BLaER1 treated with 17β-estradiol and CSF1 and Interleukin-3, amounts not matched to agents 10 nM and 100 nM (cell line): Measurements from ENCODE around the gene ATAD3C.
"Not testable (repeated sequence)": the region's sequence is repeated elsewhere in the genome, so short reads cannot be mapped to it uniquely, and the experiment has no call there.

Experiments used
- H3K27ac ChIP-seq, 11 experiments: shearing (Covaris generic); formaldehyde crosslinking; 2 replicates each; pipeline ENCODE4 v1.8.1; 2022
- H3K27me3 ChIP-seq, 11 experiments: shearing (Covaris generic); formaldehyde crosslinking; 2 replicates each; pipeline ENCODE4 v1.8.1; 2022
- H3K36me3 ChIP-seq, 11 experiments: shearing (Covaris generic); formaldehyde crosslinking; 2 replicates each; pipeline ENCODE4 v1.8.1; 2022
- H3K4me1 ChIP-seq, 10 experiments: shearing (Covaris generic); formaldehyde crosslinking; 2 replicates each; pipeline ENCODE4 v1.8.1; 2022
- H3K4me2 ChIP-seq, 11 experiments: shearing (Covaris generic); formaldehyde crosslinking; 2 replicates each; pipeline ENCODE4 v1.8.1; 2022
- H3K4me3 ChIP-seq, 10 experiments: shearing (Covaris generic); formaldehyde crosslinking; 2 replicates each; pipeline ENCODE4 v1.8.1; 2022
- H3K9ac ChIP-seq, 11 experiments: shearing (Covaris generic); formaldehyde crosslinking; 2 replicates each; pipeline ENCODE4 v1.8.1; 2022
- H3K9me3 ChIP-seq, 11 experiments: shearing (Covaris generic); formaldehyde crosslinking; replicated peaks in 1 of 11; 2 replicates each; pipeline ENCODE4 v1.8.1; 2022
- H4K20me1 ChIP-seq, 11 experiments: shearing (Covaris generic); formaldehyde crosslinking; 2 replicates each; pipeline ENCODE4 v1.8.1; 2022
- Cebpa-rat ChIP-seq, 11 experiments: shearing (Covaris generic); IDR thresholded peaks; 2 replicates each; pipeline ENCODE4 v1.8.1; 2022

Gene ATAD3C

DNA sequence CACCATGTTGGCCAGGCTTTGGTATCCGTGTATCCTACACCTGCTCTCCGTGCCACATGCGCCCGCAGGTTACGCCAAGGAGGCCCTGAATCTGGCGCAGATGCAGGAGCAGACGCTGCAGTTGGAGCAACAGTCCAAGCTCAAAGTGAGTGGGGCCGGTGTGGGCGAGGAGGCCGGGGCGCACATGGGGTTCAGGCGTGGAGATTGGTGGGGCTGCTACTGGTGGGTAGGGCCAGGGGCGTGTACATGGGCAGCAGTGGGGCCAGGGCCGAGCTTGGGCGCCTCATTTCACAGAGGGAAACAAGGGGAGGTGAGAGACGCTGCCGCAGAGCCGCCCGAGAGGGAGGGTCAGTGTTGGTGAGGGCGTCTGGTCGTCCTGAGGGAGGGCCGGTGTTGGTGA lies 27.7 kb downstream of the ATAD3C start:
- no peak overlapping the region for H3K27ac ChIP-seq
- peak overlapping the region in 6 of 11 experiments; percentile 68 to 83 (median 74); a peak in 10 of 22 replicates for H3K4me2 ChIP-seq
- TF ChIP-seq Cebpa-rat (IDR thresholded peaks at IDR 0.05) = no peak
- peaks cover 36 to 48% (median 46%) of the 10 kb centered on the region in 10 experiments for H3K4me1 ChIP-seq
- no peaks in the 10 kb centered on the region for H3K27me3 ChIP-seq
- H3K36me3 ChIP-seq = peaks cover 36 to 63% (median 52%) of the 10 kb centered on the region in 11 experiments
- peaks cover 0 to 88% (median 73%) of the 10 kb centered on the region in 11 experiments; a peak in 20 of 22 replicates for H4K20me1 ChIP-seq
- no peaks in the 10 kb centered on the region for H3K9me3 ChIP-seq
- H3K9ac ChIP-seq = peak overlapping the region in 2 of 11 experiments; percentile 46 to 65; a peak in 3 of 22 replicates
- H3K4me3 ChIP-seq = no peak overlapping the region

DNA sequence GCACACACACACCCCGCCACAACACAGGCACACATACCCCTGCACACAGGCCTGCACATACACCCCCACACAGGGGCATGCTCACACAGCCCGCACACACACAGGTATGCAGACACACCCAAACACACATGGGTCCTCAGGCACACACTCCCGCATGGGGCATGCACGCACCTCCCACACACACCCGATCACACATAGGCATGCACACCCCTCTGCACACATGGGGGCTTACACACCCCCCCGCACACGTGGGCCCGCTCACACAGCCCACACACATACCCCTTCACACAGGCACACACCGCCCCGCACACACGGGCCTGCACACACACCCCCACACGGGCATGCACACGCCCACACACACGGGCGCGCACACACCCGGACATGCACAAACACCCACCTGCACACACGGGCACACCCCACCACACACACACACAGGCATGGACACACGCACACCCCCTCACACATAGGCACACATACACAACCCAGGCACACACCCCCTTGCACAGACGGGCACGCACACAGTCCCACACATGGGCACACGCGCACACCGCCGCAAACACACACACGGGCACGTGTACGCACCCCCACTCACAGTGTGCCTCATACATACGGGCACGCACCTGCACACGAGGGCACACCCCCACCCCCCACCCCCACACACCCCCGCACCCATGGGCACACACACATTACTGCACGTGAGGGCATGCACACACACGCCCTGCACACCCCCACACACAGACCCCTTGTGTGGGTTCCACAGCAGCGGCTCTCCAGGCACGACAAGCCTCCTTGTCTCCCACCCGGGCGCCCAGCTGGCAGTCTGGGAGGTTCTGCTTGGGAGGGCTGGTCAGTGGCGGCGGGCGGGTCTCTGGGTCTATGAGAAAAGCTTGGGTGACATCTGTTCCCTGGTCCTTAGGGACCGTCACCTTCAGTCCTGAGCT lies 30.3 kb downstream of the ATAD3C start:
- H4K20me1 ChIP-seq = peaks cover 0 to 88% (median 65%) of the 10 kb centered on the region in 11 experiments; a peak in 18 of 22 replicates
- no peak for TF ChIP-seq Cebpa-rat (IDR thresholded peaks at IDR 0.05)

DNA sequence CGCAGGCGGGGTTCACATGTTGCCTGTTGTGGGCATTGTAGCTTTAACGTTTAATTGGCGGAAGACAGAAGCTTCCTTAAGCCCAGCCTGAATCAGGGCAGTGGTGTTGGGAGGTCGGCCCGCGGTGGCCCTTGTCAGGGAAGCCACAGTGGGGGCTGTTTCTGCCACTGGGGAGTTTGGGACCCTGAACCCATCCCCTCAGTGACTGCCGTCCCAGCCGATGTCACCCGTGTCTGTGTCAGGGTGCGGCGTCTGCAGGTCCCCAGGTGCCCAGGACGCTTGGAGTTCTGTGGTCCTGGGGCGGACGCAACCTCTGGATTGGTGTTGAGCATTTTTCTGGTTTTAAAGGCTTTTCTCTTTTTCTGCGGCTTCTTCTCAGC lies 31.0 kb downstream of the ATAD3C start:
- H3K27me3 ChIP-seq, H3K27ac ChIP-seq, H3K4me3 ChIP-seq, H3K4me2 ChIP-seq, H3K9ac ChIP-seq, H3K9me3 ChIP-seq: not testable (repeated sequence)
- peaks cover 55 to 81% (median 70%) of the 10 kb centered on the region in 11 experiments for H3K36me3 ChIP-seq
- peaks cover 0 to 88% (median 62%) of the 10 kb centered on the region in 11 experiments; a peak in 18 of 22 replicates for H4K20me1 ChIP-seq
- peaks cover 10 to 37% (median 23%) of the 10 kb centered on the region in 10 experiments for H3K4me1 ChIP-seq

More for the DNA sequence above, 30.3 kb downstream of the ATAD3C start:
- Histone ChIP-seq H3K9me3 (no peaks in the 10 kb centered on the region), H3K4me1 (peaks cover 14 to 37% (median 29%) of the 10 kb centered on the region in 10 experiments), H3K4me2 (no peak overlapping the region), H3K9ac (no peak overlapping the region), H3K4me3 (no peak overlapping the region), H3K36me3 (peaks cover 55 to 74% (median 66%) of the 10 kb centered on the region in 11 experiments), H3K27me3 (no peaks in the 10 kb centered on the region), H3K27ac (no peak overlapping the region)

DNA sequence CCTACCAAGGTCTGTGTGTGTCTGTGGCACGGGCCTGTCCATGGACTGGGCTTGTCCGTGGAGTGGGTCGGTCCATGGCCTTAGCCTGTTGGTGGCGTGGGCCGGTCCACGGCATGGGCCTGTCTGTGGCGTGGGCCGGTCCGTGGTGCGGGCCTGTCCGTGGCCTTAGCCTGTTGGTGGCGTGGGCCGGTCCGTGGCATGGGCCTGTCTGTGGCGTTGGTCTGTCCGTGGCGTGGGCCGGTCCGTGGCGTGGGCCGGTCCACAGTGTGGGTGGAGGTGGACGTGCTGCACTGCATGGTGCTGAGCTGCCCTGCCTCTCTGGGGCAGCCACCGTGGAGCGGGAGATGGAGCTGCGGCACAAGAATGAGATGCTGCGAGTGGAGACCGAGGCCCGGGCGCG lies 32.3 kb downstream of the ATAD3C start:
- H3K36me3 ChIP-seq = peaks cover 63 to 88% (median 76%) of the 10 kb centered on the region in 11 experiments
- not testable (repeated sequence) for H3K9ac ChIP-seq

DNA sequence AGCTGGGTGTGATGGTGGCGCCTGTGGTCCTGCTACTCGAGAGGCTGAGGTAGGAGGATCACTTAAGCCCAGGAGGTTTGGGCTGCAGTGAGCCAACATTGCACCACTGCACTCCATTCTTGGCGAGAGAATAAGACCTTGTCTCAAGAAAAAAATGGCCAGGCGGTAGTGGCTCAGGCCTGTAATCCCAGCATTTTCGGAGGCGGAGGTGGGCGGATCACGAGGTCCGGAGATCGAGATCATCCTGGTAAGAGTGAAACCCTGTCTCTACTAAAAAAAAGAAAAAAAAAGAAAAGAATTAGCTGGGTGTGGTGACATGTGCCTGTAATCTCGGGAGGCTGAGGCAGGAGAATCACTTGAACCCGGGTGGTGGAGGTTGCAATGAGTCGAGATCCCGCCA lies 33.4 kb downstream of the ATAD3C start:
- H3K27me3 ChIP-seq = no peaks in the 10 kb centered on the region
- peaks cover 0 to 81% (median 54%) of the 10 kb centered on the region in 11 experiments; a peak in 17 of 22 replicates for H4K20me1 ChIP-seq
- no peak overlapping the region for H3K4me3 ChIP-seq
- H3K4me1 ChIP-seq = peaks cover 0 to 21% (median 5%) of the 10 kb centered on the region in 10 experiments; a peak in 10 of 20 replicates
- H3K9me3 ChIP-seq = no peaks in the 10 kb centered on the region
- H3K27ac ChIP-seq = no peak overlapping the region
- no peak for TF ChIP-seq Cebpa-rat (IDR thresholded peaks at IDR 0.05)
- no peak overlapping the region for H3K9ac ChIP-seq
- H3K36me3 ChIP-seq = peaks cover 59 to 88% (median 74%) of the 10 kb centered on the region in 11 experiments
- H3K4me2 ChIP-seq = no peak overlapping the region

More for the DNA sequence above, 32.3 kb downstream of the ATAD3C start:
- H3K27ac ChIP-seq, H3K4me3 ChIP-seq, H3K27me3 ChIP-seq, H3K9me3 ChIP-seq, H3K4me2 ChIP-seq: not testable (repeated sequence)
- peaks cover 0 to 85% (median 58%) of the 10 kb centered on the region in 11 experiments; a peak in 18 of 22 replicates for H4K20me1 ChIP-seq
- peaks cover 2 to 27% (median 10%) of the 10 kb centered on the region in 10 experiments; a peak in 19 of 20 replicates for H3K4me1 ChIP-seq

DNA sequence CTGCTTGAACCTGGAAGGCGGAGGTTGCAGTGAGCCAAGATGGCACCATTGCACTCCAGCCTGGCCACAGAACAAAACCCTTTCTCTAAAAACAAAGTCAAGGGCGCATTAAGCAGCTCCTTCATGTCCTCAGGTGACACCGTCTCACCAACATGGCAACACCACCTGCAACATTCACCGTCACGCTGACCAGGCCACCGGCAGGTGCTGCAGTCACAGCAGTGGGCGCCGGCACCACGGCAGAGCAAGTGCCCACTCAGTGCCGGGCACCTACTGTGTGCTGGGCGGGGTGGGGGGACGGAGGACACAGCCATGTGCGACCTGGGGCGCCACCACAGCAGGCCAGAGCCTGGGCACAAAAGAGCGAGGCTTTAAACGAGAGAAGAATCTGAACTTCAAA lies 34.2 kb downstream of the ATAD3C start:
- Histone ChIP-seq H4K20me1 (peaks cover 0 to 83% (median 53%) of the 10 kb centered on the region in 11 experiments; a peak in 17 of 22 replicates), H3K4me1 (peaks cover 0 to 21% (median 5%) of the 10 kb centered on the region in 10 experiments; a peak in 10 of 20 replicates), H3K4me3 (no peak overlapping the region), H3K4me2 (peak overlapping the region in 4 of 11 experiments; percentile 9 to 48 (median 30); a peak in 5 of 22 replicates), H3K9me3 (no peaks in the 10 kb centered on the region), H3K36me3 (peaks cover 61 to 90% (median 77%) of the 10 kb centered on the region in 11 experiments), H3K9ac (peak overlapping the region in 1 of 11 experiments; percentile 8; a peak in 1 of 22 replicates), H3K27me3 (no peaks in the 10 kb centered on the region), H3K27ac (no peak overlapping the region)
- TF ChIP-seq Cebpa-rat (IDR thresholded peaks at IDR 0.05) = no peak

DNA sequence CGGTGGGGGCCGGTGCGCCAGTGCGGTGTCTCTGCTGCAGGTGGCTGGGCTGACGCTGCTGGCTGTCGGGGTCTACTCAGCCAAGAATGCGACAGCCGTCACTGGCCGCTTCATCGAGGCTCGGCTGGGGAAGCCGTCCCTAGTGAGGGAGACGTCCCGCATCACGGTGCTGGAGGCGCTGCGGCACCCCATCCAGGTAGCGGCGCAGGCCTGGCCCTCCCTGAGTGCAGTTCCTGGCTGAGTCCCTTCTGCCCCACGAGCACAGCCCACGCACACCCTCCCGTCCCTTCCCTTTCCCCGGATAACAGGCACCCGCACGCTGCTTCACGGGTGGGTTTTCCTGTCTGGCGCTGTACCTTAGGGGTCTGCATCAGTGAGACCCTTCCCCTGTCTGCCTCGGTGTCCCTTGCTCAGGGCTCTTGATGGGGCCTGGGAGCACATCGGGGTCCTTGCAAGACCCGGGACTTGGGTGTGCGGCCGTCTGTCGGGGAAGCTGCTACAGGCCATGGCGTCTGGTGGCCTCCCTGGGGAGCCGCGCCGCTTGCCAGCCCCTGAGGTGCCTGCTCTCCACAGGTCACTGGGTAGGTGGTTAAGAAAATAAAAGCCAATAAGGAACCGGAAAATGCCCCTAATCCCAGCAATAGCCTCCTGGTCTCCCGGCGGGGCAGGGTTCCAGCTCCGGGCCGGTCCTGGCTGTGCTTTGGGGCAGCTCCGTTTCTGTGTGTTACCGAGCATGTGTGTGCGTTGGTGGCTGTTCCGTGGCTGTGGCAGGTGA lies 35.7 kb downstream of the ATAD3C start:
- peaks cover 0 to 21% (median 5%) of the 10 kb centered on the region in 10 experiments; a peak in 10 of 20 replicates for H3K4me1 ChIP-seq
- not testable (repeated sequence) for H3K27ac ChIP-seq, H3K27me3 ChIP-seq, H3K9me3 ChIP-seq, H3K9ac ChIP-seq, H3K4me3 ChIP-seq
- peak overlapping the region in 3 of 11 experiments; percentile 14 to 55 (median 47); a peak in 4 of 22 replicates for H3K4me2 ChIP-seq
- peaks cover 0 to 86% (median 46%) of the 10 kb centered on the region in 11 experiments; a peak in 16 of 22 replicates for H4K20me1 ChIP-seq
- H3K36me3 ChIP-seq = peaks cover 65 to 92% (median 81%) of the 10 kb centered on the region in 11 experiments

DNA sequence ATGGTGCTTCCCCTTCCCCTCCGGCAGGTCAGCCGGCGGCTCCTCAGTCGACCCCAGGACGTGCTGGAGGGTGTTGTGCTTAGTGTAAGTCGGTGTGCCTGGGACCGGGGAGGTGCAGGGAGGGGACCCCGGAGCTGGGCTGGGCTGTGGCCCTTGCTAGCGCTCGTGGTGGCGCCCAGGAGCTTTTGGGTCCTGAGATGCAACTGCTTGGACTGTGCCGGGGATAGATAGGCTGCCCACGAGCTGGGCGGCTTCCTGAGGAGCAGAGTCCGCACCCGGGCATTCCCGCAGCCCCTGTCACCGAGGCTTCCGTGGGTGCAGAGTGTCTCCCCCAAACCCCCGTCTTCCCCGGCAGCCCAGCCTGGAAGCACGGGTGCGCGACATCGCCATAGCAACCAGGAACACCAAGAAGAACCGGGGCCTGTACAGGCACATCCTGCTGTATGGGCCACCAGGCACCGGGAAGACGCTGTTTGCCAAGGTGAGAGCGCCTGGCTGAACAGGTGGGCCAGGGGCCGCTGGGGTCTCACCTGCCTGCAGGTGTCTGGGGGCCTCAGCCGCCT lies 36.3 kb downstream of the ATAD3C start:
- H4K20me1 ChIP-seq = peaks cover 0 to 86% (median 46%) of the 10 kb centered on the region in 11 experiments; a peak in 16 of 22 replicates
- not testable (repeated sequence) for H3K27me3 ChIP-seq, H3K9me3 ChIP-seq, H3K4me3 ChIP-seq, H3K27ac ChIP-seq, H3K4me2 ChIP-seq, H3K9ac ChIP-seq
- H3K4me1 ChIP-seq = peaks cover 0 to 21% (median 5%) of the 10 kb centered on the region in 10 experiments; a peak in 10 of 20 replicates
- peaks cover 68 to 92% (median 81%) of the 10 kb centered on the region in 11 experiments for H3K36me3 ChIP-seq
